GM11168 (cell line): ENCODE results near the gene SMO.

Source experiments
- in situ Hi-C: fragments of 300-500 bp; cut with MboI; formaldehyde crosslinking; loops from one replicate; pipeline ENCODE4 v1.12.0; 2022; ENCODE audit warnings: low sequenced_read_pairs; ENCODE audit not compliant: unreplicated experiment

The SMO gene

DNA sequence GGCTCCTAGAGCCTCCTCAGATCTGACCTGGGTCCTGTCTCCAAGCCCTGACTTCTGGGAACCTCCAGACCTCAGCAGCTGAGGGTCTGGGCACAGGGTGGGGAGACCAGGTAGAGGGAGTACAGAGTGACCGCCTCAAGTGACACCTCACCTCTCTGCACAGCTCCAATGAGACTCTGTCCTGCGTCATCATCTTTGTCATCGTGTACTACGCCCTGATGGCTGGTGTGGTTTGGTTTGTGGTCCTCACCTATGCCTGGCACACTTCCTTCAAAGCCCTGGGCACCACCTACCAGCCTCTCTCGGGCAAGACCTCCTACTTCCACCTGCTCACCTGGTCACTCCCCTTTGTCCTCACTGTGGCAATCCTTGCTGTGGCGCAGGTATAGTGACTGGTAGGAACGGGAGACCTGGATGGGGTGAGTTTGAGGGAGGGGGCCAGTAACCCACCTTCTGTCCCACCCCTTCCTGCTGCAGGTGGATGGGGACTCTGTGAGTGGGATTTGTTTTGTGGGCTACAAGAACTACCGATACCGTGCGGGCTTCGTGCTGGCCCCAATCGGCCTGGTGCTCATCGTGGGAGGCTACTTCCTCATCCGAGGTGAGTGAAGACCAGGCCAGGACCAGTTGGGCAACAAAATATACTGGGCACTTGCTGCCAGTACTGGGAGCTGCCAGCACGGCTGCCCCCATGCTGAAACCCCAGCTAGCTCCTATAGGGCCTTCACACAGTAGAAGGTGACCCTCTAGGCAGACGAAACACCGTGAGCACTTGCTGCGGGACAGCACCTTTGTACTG lies 17.8 kb downstream of the SMO start:
- in situ Hi-C loops = no loop called here

DNA sequence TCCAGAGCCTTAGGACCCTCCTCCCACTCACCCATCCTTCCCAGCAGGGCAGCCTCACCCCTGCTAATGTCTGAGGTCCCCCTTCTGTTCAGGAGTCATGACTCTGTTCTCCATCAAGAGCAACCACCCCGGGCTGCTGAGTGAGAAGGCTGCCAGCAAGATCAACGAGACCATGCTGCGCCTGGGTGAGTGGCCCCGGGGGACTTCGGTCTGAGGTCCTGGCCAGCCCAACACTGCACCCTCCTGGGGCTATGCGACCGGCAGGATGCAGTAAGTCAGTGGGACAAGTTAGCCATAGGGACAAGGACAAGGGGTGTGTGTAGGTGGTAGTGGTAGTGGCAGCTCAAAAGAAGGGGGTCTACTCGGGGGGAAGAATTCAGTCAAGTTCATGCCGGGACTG lies 20.2 kb downstream of the SMO start:
- in situ Hi-C loops = no loop called here

- in situ Hi-C loops = no loop called here
Observed at GRCh38 chr7:129209067-129209926, 20.9 kb downstream of the SMO start.

DNA sequence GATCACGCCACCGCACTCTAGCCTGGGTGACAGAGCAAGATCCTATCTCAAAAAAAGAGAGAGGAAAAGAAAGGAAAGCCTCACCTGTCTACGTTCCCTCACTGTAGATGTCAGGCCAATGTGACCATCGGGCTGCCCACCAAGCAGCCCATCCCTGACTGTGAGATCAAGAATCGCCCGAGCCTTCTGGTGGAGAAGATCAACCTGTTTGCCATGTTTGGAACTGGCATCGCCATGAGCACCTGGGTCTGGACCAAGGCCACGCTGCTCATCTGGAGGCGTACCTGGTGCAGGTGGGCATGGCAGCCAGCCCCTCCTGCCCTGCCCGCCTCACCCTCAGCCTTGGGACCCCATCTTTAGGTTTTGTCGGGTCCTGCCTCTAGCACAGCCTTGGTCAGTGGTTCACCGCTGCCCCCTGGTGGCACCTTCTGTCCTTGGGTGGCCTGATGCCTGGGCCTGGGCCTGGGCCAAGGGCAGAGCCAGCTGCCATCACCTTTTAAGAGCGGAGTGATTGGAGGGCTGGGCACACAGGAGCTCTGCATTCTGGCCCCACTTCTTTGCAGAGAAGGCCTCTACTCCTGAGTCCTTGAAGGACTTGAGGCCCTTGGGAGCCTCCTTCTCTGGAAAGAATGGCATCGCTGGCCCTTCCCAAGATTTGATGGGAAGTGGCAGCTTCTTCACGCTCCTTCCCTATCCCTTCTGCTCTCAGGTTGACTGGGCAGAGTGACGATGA lies 22.0 kb downstream of the SMO start:
- in situ Hi-C loops = loop anchor here (10.0 kb wide), 1 partner anchor 306 kb away; no protein-coding TSS in a partner anchor

DNA sequence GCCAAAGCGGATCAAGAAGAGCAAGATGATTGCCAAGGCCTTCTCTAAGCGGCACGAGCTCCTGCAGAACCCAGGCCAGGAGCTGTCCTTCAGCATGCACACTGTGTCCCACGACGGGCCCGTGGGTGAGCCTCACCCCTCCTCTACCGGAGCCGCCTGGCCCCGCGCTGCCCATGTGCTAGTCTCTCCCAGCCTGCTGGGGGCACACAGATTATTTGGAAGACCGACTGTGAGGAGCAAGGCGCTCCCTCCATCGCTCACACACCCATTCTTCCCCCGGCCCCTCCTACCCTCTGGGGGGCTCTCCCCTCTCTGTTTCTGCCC lies 22.5 kb downstream of the SMO start:
- in situ Hi-C loops = loop anchor here (10.0 kb wide), 1 partner anchor 306 kb away; no protein-coding TSS in a partner anchor

DNA sequence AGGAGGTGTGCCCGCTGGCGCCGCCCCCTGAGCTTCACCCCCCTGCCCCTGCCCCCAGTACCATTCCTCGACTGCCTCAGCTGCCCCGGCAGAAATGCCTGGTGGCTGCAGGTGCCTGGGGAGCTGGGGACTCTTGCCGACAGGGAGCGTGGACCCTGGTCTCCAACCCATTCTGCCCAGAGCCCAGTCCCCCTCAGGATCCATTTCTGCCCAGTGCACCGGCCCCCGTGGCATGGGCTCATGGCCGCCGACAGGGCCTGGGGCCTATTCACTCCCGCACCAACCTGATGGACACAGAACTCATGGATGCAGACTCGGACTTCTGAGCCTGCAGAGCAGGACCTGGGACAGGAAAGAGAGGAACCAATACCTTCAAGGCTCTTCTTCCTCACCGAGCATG lies 23.7 kb downstream of the SMO start:
- in situ Hi-C loops = loop anchor here (10.0 kb wide), 1 partner anchor 307 kb away; no protein-coding TSS in a partner anchor

DNA sequence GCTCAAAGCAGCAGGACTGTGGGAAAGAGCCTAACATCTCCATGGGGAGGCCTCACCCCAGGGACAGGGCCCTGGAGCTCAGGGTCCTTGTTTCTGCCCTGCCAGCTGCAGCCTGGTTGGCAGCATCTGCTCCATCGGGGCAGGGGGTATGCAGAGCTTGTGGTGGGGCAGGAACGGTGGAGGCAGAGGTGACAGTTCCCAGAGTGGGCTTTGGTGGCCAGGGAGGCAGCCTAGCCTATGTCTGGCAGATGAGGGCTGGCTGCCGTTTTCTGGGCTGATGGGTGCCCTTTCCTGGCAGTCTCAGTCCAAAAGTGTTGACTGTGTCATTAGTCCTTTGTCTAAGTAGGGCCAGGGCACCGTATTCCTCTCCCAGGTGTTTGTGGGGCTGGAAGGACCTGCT lies 24.2 kb downstream of the SMO start:
- in situ Hi-C loops = loop anchor here (10.0 kb wide), 1 partner anchor 308 kb away; no protein-coding TSS in a partner anchor

DNA sequence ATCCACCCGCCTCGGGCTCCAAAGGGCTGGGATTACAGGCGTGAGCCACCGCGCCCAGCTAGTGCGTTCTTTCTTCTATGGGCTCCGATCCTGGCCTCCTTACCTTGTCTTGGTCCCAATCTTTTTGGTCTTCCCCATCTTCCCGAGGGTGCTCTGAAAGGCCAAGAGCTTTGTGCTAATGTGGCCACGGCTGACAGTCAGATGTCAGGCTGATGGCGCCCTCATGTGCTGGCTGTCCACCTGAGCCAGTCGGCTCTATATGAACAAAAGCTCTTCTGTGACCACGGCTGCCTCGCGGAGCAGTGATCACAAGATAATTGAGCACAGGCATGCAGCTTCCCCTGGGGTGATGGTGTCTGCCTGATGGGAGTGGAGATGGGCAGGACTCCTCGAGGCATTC lies 25.4 kb downstream of the SMO start:
- in situ Hi-C loops = loop anchor here (10.0 kb wide), 1 partner anchor 309 kb away; no protein-coding TSS in a partner anchor

DNA sequence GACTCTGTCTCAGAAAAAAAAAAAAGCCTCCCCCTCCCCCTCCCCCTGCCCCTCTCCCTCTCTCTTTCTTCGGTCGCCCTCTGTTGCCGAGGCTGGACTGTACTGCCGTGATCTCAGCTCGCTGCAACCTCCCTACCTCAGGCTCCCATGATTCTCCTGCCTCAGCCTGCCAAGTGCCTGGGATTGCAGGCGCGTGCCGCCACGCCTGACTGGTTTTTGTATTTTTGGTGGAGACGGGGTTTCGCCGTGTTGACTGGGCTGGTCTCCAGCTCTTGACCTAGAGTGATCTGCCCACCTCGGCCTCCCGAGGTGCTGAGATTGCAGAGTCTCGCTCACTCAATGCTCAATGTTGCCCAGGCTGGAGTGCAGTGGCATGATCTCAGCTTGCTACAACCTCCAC lies 27.3 kb downstream of the SMO start:
- in situ Hi-C loops = loop anchor here (5.0 to 10.0 kb wide), 2 partner anchors 67 to 311 kb away; no protein-coding TSS in a partner anchor

GRCh38 chr7:129216101-129216715 lies 27.8 kb downstream of the SMO start:
- in situ Hi-C loops = loop anchor here (5.0 to 10.0 kb wide), 2 partner anchors 66 to 311 kb away; no protein-coding TSS in a partner anchor

DNA sequence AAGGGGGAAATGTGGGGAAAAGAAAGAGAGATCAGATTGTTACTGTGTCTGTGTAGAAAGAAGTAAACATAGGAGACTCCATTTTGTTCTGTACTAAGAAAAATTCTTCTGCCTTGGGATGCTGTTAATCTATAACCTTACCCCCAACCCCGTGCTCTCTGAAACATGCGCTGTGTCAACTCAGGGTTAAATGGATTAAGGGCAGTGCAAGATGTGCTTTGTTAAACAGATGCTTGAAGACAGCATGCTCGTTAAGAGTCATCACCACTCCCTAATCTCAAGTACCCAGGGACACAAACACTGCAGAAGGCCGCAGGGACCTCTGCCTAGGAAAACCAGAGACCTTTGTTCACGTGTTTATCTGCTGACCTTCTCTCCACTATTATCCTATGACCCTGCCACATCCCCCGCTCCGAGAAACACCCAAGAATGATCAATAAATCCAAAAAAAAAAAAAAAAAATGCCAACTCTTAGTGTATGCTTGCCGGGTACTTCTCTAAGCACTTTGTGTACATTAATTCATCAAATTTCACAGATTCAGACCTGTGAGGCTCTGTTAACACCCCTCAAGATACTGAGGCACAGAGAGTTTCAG lies 28.5 kb downstream of the SMO start:
- in situ Hi-C loops = loop anchor here (5.0 to 10.0 kb wide), 2 partner anchors 65 to 312 kb away; no protein-coding TSS in a partner anchor

DNA sequence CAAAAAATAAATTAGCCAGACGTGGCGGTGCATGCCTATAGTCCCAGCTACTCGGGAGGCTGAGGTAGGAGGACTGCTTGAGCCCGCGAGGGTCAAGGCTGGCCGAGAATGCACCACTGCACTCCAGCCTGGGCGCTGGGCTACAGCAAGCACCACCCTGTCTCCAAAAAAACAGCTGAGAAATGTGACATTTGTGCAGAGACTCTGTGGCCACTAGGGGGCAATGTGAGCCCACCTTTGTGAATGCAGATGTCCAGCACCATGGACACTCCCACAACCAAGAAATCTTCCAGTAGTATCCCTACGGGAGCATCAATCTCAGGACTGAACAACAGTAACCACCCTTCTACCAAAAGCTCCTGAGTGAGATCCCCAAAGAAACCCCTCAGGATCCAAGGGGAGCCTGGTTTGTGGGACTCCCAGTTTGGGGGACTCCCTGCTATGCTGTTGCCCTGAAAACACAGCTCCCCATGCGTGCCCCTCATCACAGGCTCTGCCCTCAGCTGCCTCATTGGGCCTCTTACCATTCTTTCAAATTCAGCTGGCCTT lies 30.2 kb downstream of the SMO start:
- in situ Hi-C loops = loop anchor here (5.0 to 10.0 kb wide), 2 partner anchors 64 to 314 kb away; no protein-coding TSS in a partner anchor

DNA sequence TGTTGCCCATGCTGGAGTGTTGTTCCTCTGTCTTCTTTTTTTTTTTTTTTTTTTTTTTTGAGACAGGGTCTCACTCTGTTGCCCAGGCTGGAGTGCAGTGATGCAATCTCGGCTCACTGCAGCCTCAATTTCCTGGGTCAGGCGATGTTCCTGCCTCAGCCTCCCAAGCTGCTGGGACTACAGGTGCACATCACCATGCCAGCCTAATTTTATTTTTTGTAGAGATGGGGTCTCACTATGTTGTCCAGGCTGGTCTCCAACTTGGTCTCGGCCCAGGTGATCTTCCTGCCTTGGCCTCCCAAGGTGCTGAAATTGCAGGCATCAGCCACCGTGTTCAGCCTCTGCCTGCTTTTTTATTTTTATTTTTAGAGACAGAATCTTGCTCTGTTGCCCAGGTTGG lies 30.7 kb downstream of the SMO start:
- in situ Hi-C loops = loop anchor here (5.0 to 10.0 kb wide), 2 partner anchors 63 to 314 kb away; no protein-coding TSS in a partner anchor

DNA sequence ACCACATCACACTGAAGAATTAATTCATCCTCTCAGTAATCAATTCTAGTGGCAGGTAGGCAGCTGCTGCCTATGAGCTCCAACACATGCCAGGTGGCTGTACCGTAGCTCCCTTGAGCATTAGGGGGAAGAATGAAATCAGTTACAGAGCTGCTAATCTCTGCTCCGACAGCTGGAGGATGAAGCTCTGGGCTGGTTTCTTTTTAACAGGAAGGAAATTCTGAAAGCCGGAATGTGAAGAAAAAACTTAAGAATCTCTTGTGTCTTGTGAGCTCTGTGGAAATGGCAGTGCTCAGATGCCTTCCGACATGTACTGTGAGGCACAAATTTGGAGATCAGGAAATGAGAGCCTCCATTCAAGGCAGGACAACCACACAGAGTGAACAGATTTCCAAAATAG lies 33.6 kb downstream of the SMO start:
- in situ Hi-C loops = loop anchor here (10.0 kb wide), 1 partner anchor 253 kb away; no protein-coding TSS in a partner anchor

GRCh38 chr7:129224251-129225205 lies 36.1 kb downstream of the SMO start, which contains the start of gene AHCYL2:
Gene AHCYL2 (plus strand): TSS chr7:129225030.
- in situ Hi-C loops = loop anchor here (10.0 kb wide), 1 partner anchor 250 kb away; no protein-coding TSS in a partner anchor

DNA sequence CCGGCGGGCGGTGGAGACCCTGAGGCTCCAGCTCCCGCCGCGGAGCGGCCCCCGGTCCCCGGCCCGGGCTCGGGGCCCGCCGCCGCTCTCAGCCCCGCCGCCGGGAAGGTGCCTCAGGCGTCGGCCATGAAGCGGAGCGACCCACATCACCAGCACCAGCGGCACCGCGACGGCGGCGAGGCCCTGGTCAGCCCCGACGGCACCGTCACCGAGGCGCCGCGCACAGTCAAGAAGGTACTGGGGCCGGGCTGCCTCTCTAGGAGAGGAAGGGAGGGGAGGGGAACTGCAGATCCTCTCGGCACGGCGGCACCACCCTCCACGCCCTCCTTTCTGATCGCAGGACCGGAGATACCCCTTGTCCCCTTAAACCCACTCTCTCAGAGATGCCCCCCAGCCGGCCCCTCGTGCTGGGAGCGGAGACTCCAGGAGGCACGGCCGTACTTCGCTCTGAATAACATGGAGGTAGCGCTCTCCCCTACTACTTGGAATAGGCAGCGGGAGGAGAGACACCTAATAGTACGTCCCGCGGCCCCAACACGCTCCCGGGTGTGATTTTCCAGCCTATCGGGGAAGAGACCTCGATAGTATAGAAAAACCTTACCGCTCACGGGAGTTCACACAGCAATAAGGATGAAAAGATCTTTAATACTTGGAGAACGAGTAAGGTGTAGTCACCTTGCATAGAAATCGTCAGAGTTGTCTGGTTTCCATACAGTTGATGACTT lies 36.9 kb downstream of the SMO start:
- in situ Hi-C loops = loop anchor here (10.0 kb wide), 1 partner anchor 249 kb away; no protein-coding TSS in a partner anchor
